ENCODE measurements around the gene NKX2-8. TPM values are rescaled to one million over a fixed set of nuclear protein-coding genes. Genes with fewer than 3 reads are reported as not detected.
"Not testable (repeated sequence)": the region's sequence is repeated elsewhere in the genome, so short reads cannot be mapped to it uniquely, and the experiment has no call there.

The NKX2-8 gene
- total and polyA plus RNA-seq, 2 of the 13 experiments (the other 11 are each of a cell fraction or from before 2014, with no cell fraction given): not detected

DNA sequence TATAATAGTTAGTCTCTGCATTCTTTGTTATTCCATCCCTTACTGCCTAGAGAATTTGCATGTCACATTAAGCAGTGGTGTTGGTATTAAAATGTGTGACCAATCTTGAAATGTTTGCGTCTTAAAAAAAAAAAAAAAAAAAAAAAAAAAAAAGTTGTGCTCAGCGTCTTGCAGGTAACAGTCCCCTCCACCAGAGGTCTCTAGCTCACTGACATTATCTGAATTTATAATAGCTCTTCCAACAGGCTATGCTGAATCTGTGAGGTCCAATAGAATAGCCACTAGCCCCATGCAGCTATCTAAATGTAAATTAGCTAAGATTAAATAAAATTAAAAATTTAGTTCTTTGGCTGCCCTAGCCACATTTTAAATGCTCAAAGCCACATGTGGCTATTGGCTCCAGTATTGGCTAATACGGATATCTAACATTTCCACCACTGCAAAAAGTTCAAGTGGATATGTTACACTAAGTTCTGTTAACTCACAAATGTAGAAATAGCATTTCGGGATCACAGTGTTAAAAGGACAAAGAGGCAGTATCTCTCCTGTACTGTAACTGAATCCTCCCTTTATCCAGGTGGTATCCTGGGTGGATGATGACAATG, 28.7 kb downstream of the NKX2-8 start (continued):
- no peak for TF ChIP-seq ZNF615 (CRISPR knock-in tag; IDR thresholded peaks at IDR 0.05; ENCODE audit: borderline replicate concordance)
- peak; percentile 63; the same call in 1 of the 2 replicates for TF ChIP-seq ZBTB25 (CRISPR knock-in tag; IDR thresholded peaks at IDR 0.05)

GRCh38 chr14:36550899-36551298, 31.5 kb downstream of the NKX2-8 start:
- 0% methylated on average over 1 of the region's 1 CpG for WGBS (ENCODE audit: low lambda C conversion rate)
- H3K9ac ChIP-seq (ENCODE audit: insufficient read depth, low read depth, low read length): no peak overlapping the region
- intact Hi-C loops (cut with micrococcal nuclease; ENCODE audit: unreplicated experiment) (no loop called here), in situ Hi-C loops (cut with HindIII; ENCODE audit: extremely low pct_ligation_motif_present, low pct_unique_long_range_greater_than_20kb) (loop anchor here (5.0 to 10.0 kb wide), 2 partner anchors 56 to 394 kb away; no protein-coding TSS in a partner anchor)
- H3K4me3 ChIP-seq (replicated peaks in 1 of 3; ENCODE audit: insufficient read depth in 1 of 3, low read depth in 2 of 3, low read length in 3 of 3): no peak overlapping the region
- no peak overlapping the region for H3K4me2 ChIP-seq (ENCODE audit: low read depth, low read length)
- H3K79me2 ChIP-seq (ENCODE audit: insufficient read depth, low read length): no peaks in the 10 kb centered on the region
- ATAC-seq: peak; percentile 71
- no peaks in the 10 kb centered on the region for H4K20me1 ChIP-seq (ENCODE audit: insufficient read depth, low read length)
- no peak for FAIRE-seq
- H3K36me3 ChIP-seq (replicated peaks in 1 of 2; ENCODE audit: control insufficient read depth in 1 of 2, insufficient read depth in 2 of 2, low read length in 2 of 2): no peaks in the 10 kb centered on the region
- no peaks in the 10 kb centered on the region for H3K27me3 ChIP-seq (ENCODE audit: control insufficient read depth in 1 of 2, insufficient read depth in 2 of 2, low read length in 2 of 2)
- peaks cover 9% of the 10 kb centered on the region for H3K4me1 ChIP-seq (ENCODE audit: insufficient read depth, low read length)
- H3K27ac ChIP-seq (ENCODE audit: extremely low read length, insufficient read depth, low read length): no peak overlapping the region
- no TSS peak for BruUV-seq (replicated peaks)
- H3K9me3 ChIP-seq (ENCODE audit: low read length): no peaks in the 10 kb centered on the region
- ChIA-PET CTCF (ENCODE audit: low intra/inter-chr PET ratio, low total read pairs) (no interaction called here), POLR2A (no interaction called here)
- H2AFZ ChIP-seq (ENCODE audit: low read length): no peak overlapping the region
- DNase-seq (ENCODE audit: low spot score): no peak
- TF ChIP-seq FOSL2 (CRISPR knock-in tag; IDR thresholded peaks at IDR 0.05): no peak
- TF ChIP-seq ZNF644 (CRISPR knock-in tag; IDR thresholded peaks at IDR 0.05; ENCODE audit: low read depth): 0 out of 2 replicates have a peak, but pooled peaks have one; percentile 19
- TF ChIP-seq, protein P1, sequence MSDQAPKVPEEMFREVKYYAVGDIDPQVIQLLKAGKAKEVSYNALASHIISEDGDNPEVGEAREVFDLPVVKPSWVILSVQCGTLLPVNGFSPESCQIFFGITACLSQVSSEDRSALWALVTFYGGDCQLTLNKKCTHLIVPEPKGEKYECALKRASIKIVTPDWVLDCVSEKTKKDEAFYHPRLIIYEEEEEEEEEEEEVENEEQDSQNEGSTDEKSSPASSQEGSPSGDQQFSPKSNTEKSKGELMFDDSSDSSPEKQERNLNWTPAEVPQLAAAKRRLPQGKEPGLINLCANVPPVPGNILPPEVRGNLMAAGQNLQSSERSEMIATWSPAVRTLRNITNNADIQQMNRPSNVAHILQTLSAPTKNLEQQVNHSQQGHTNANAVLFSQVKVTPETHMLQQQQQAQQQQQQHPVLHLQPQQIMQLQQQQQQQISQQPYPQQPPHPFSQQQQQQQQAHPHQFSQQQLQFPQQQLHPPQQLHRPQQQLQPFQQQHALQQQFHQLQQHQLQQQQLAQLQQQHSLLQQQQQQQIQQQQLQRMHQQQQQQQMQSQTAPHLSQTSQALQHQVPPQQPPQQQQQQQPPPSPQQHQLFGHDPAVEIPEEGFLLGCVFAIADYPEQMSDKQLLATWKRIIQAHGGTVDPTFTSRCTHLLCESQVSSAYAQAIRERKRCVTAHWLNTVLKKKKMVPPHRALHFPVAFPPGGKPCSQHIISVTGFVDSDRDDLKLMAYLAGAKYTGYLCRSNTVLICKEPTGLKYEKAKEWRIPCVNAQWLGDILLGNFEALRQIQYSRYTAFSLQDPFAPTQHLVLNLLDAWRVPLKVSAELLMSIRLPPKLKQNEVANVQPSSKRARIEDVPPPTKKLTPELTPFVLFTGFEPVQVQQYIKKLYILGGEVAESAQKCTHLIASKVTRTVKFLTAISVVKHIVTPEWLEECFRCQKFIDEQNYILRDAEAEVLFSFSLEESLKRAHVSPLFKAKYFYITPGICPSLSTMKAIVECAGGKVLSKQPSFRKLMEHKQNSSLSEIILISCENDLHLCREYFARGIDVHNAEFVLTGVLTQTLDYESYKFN (CRISPR knock-in tag; conservative IDR thresholded peaks at IDR 0.05): peak; percentile 41; the same call in 1 of the 2 replicates
- no peak for TF ChIP-seq FOXP1 (IDR thresholded peaks at IDR 0.05)
- peak; percentile 45; the same call in 1 of the 2 replicates for TF ChIP-seq FOXP1 (CRISPR knock-in tag; IDR thresholded peaks at IDR 0.05)

GRCh38 chr14:36544280-36544679, 38.1 kb downstream of the NKX2-8 start:
- H4K20me1 ChIP-seq (ENCODE audit: insufficient read depth, low read length); ATAC-seq; H3K4me1 ChIP-seq (ENCODE audit: insufficient read depth, low read length); DNase-seq (ENCODE audit: low spot score); H3K4me2 ChIP-seq (ENCODE audit: low read depth, low read length); H3K9me3 ChIP-seq (ENCODE audit: low read length); intact Hi-C loops (cut with micrococcal nuclease; ENCODE audit: unreplicated experiment); H3K9ac ChIP-seq (ENCODE audit: insufficient read depth, low read depth, low read length); CTCF ChIA-PET (ENCODE audit: low intra/inter-chr PET ratio, low total read pairs); H3K27me3 ChIP-seq (ENCODE audit: control insufficient read depth in 1 of 2, insufficient read depth in 2 of 2, low read length in 2 of 2); H3K36me3 ChIP-seq (replicated peaks in 1 of 2; ENCODE audit: control insufficient read depth in 1 of 2, insufficient read depth in 2 of 2, low read length in 2 of 2); H3K79me2 ChIP-seq (ENCODE audit: insufficient read depth, low read length); H2AFZ ChIP-seq (ENCODE audit: low read length); POLR2A ChIA-PET; H3K27ac ChIP-seq (ENCODE audit: extremely low read length, insufficient read depth, low read length); in situ Hi-C loops (cut with HindIII; ENCODE audit: extremely low pct_ligation_motif_present, low pct_unique_long_range_greater_than_20kb); H3K4me3 ChIP-seq (replicated peaks in 1 of 3; ENCODE audit: insufficient read depth in 1 of 3, low read depth in 2 of 3, low read length in 3 of 3); BruUV-seq (replicated peaks); FAIRE-seq: not testable (repeated sequence)
- WGBS (ENCODE audit: low lambda C conversion rate): 65% methylated on average over 16 of the region's 16 CpGs
